Cardiac atrium fibroblast (primary cell): Measurements from ENCODE around the gene TIFAB. TPM values are rescaled to one million over a fixed set of nuclear protein-coding genes. Genes with fewer than 3 reads are reported as not detected.

ENCODE experiments used
- total RNA-seq: library from RNA; depleted of rRNA; stranded (reverse); fragments of >200 nt; gene quantifications from 2 replicates; pipeline ENCODE4 v1.2.3, GENCODE V29; 2015

The TIFAB gene
- not detected in 2 replicates for total RNA-seq

GRCh38 chr5:135452321-135453030 lies at the start of gene TIFAB:
TSS of gene TIFAB (minus strand) at chr5:135452351. CDS start at chr5:135449939, 2,412 bp downstream.

GRCh38 chr5:135447298-135447929 lies 4.7 kb downstream of the TIFAB start, which contains the start of gene DCANP1:
TSS of gene DCANP1 (minus strand) at chr5:135447348. CDS start at chr5:135447108, 240 bp downstream.

GRCh38 chr5:135398855-135399793 lies 53.0 kb downstream of the TIFAB start, which contains the start of gene MACROH2A1:
TSS of gene MACROH2A1 (minus strand) at chr5:135399231. CDS start at chr5:135389093, 10,138 bp downstream.

Other genes with a start within 250 kb of the TIFAB start
- gene MACROH2A1, start 53.1 kb downstream of the TIFAB start, total RNA-seq = 97.7 and 128 TPM in 2 replicates
- not detected in 2 replicates for gene DCANP1, start 5.0 kb downstream of the TIFAB start, total RNA-seq
- not detected in 2 replicates for gene NEUROG1, start 83.6 kb upstream of the TIFAB start, total RNA-seq
- gene CXCL14, start 126.6 kb upstream of the TIFAB start, total RNA-seq = not detected in 2 replicates